Hematopoietic multipotent progenitor cell treated with erythropoietin and hydrocortisone succinate and interleukin-3 and kit ligand, for 17 days (in vitro differentiated cells): Measurements from ENCODE around the gene TPRG1.

ENCODE experiments used
- DNase-seq: peaks from one replicate; pipeline ENCODE4 v3.0.0-alpha.2; 2015; ENCODE audit warnings: low spot score

The TPRG1 gene

GRCh38 chr3:189166321-189166720 is 5.5 kb upstream of the TPRG1 start:
- DNase-seq, result no peak

GRCh38 chr3:189167027-189167766 is 4.6 kb upstream of the TPRG1 start:
- DNase-seq, result no peak

DNA sequence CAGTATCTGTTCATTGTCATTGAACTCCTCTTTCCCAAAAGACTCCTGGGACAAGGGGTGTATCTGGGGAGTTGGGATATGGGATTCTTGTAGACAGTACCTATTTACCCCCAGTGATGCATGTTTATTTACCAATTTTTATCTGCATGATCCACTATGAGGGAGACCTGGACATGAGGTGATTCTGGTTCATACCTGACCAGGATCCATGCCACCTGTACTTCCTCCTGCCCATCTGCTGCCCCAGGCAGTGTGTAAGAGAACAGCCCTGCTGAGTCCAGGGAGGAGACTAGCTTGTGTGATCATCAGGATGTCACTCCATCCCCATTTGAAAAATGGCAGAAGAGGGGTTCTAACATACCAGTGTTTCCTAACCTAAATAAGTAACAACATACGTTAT is 3.1 kb upstream of the TPRG1 start:
- DNase-seq, result no peak

DNA sequence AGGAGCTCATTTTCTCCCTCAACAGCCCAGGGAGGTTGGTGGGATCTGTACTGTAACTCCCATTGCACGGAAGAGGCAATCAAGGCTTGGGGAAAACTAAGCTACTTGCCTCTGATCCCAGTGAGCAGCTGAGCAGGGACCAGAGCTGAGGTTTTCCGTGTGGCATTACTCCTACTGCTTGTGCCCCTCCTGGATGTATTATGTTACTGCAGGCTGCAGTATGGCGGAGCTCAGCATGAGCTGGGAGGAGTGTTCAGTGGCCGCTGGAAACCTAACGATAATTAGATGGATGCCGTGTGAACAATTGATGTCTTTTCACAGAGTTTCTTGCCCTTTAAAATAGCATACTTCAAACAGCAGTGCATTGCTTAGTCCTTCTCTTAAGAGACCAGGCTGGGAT is 2.0 kb upstream of the TPRG1 start:
- no peak for DNase-seq

DNA sequence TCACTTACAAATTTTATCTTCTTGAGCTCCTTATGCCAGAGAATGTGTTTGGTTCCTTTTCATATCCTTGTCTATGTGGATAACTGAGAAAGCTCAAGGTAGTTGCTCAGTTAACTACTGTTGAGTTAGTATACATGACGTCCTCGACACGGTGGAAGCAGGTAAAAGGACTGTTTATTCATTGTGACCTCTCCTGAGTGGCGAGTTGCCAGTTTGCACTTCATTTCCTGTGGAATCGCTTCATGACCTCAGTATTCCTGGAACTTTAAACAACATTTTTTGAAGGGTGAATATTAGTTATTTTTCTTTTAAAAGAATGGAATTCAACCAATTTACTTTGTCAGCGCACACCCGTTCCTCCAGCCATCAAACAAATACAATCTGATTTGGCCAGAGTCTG is 1.2 kb upstream of the TPRG1 start:
- no peak for DNase-seq

DNA sequence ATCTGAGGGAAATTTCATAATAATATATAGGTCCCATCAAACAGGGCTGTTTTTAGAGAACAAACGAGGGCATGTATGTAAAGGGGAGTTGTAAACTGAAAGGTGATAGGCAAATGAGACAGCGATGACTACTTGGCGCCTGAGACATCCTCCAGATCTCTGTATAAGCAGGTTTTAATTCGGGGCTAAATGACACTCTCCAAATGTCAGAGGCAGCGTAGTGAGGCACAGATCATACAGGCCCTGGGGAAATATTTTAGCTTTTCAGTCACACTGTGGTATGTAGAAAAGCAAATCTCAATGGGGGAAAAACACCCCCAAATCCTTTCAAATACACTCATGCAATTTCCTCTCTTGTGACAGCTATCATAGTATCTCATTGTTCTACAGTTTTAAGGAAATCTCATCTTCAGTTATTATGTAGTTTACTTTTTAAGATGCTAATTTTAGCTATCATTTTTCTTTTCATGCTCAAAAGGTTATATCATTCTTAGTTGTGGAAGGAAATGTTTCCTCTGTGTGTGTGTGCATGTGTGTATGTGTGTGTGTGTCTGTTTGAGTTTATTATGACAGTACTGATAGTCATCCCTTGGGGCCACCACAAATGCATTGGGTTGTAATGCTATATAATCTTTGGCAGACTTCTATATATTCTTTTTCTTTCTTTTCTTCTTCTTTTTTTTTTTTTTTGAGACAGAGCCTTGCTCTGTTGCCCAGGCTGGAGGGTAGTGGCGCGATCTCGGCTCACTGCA is 1.1 kb downstream of the TPRG1 start:
- no peak for DNase-seq

- no peak for DNase-seq
Measured at GRCh38 chr3:189184566-189184965, 12.8 kb downstream of the TPRG1 start.

- DNase-seq, result no peak
Measured at GRCh38 chr3:189186101-189186500, 14.3 kb downstream of the TPRG1 start.

DNA sequence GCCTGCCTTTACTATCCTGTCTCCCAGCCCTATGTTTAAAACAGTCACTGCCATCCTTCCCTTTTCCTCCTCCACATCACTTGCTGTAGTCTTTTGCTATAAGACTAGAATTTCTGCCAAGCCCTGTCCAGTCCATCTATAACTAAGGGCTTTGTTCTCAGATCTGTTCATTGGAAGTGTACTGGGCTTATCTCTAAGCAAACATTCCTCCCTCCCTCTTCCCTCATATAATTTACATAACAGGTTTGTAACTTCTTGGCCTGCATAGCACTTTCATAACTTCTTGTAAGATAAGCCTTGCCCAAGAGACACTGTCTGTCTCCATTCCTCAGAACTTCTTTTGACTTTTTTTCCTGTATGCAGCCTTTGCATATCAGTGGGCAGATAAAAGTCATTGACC is 16.7 kb downstream of the TPRG1 start:
- no peak for DNase-seq

DNA sequence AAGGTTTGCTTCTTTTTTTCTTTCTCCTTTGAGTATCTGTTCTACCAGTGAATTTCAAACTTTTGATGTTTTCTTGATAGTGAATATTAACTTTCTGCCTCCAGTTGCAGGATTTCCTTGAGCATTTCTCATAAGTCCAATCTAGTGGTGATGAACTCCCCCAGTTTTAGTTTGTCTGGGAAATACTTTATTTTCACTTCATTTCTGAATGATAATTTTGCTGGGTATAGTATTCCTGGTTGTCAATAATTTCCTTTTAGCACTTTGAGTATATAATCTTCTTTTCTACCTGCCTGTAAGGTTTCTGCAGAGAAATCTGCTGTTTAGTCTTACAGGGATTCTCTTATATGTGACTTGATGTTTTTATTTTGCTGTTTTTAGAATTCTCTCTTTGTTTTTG is 21.0 kb downstream of the TPRG1 start:
- no peak for DNase-seq

GRCh38 chr3:189195302-189195701 is 23.5 kb downstream of the TPRG1 start:
- no peak for DNase-seq

DNA sequence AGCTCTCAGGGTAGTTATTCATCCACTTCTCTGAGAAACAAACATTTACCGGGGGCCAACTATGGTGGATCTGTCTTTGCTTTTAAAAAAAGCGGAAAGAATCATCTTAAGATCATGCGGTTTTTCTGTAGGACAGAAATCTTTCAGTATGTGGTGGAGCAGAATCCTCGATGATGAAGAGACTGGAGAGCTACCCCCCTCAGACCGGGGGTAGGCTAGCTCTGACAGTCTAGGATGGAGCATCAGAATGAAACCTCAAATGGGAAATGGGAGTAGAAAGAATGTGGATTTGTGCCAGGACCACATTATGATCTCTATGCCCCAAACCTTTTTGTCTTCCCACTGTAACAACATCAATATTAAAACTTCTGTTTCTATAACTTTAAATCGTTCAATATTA is 30.3 kb downstream of the TPRG1 start:
- no peak for DNase-seq

GRCh38 chr3:189202583-189202982 is 30.8 kb downstream of the TPRG1 start:
- DNase-seq, result no peak

DNA sequence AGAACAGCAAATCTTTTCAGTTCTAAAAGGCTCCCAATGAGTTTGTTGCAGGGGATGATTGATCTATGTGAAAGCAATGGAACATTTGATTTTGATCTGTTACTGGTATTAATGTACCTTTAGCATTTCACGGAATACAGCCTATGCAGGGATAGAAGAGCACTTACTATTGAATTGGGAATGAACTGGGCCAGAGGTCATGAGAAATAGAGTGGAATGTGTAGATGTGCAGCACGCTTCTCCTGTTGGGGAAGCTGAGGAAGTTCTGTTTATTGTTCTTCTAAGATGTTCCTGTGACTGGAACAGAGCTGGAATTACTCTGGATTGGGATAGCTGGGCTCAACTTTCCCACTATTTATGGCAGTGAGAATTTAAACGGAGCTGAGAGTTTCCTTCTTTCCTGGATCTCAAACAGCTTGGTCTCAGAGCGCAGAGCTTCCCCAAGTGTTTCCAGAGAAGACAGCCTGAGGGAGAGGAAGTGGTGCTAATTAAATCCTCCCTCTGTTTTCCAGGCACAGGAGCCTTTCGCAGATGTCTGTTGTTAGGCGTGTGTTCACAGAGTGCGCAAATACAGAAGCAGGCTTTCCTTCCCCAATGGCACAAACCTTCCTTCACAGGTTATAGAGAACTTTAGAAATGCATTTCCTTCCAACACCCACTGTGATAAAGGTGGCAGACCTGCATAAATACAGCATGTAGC is 32.5 kb downstream of the TPRG1 start:
- no peak for DNase-seq

DNA sequence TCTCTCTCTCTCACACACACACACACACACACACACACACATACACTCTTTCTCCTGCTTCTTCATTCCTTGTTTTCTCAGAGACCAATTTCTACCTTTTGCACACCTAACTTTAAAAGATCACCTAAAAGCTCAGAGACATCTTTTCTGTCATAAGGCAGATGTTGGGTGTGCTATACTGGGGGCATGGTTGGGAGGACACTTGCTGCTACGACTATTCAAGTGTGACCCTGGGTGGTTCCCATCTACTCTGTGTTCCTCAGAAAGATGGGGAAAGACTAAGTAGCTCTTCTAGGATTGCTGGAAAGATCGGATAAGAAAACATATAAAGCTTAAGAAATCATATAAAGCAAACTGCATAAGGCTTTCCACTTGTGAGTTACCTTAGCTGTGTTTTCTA is 33.2 kb downstream of the TPRG1 start:
- DNase-seq, result no peak

DNA sequence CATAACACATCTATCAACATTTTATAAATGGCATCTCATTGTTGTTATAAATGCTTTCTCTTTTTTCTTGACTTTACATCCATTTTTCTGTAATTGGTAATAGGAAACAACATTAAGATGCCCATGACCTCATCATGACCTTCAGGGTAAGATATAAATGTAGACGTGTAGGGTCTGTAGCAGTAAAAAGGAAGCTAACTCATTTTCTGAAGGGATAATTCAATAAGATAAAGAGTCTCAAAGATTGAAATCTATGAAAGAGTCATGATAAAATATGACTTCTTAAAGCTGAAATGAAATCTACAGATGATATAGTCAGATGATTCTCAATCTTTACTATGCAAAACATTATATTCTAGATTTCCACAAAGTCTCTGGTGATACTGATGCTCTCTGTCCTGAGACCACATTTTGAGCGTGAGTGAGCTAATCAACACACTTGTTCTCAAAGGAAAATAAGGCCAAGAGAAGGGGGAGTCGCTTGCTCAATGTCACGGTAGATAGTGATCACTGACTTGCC is 38.5 kb downstream of the TPRG1 start:
- no peak for DNase-seq

DNA sequence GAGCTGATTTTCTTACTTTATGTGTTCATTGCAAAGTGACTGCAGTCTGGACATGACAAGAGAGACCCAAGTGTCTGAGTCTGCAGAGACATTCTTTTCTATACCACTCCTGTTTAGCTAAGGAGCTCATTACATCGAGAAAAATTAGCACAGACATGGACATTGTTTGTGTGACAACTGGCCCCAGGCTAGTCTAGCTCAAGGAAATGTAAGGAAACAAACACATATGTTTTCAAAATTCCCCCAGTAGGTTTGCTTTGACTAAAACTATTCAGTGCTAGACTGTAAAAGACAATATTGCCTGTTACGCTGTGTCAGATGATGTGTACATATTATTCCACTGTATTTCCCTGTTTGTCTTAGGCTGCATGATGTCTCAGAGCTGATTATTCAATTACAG is 40.9 kb downstream of the TPRG1 start:
- no peak for DNase-seq

DNA sequence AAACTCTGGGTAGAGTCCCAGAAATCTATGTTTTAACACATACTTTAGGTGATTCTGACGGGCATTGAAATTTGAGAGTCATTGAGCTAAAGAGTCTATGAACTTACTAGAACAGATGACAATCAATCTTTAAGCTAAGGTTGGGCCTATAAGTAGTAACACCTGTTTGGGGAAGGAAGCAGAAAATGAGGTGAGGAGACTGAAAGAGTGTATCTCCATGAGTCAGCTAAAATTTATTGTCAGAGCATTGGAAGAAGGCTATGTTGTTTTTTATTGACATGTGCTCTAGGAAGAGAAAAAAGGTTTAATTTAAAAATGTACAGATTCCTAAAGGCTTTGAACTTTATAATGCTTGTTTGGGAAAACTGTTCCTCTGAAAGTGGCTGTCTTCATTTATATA is 42.9 kb downstream of the TPRG1 start:
- no peak for DNase-seq

GRCh38 chr3:189222927-189223636 is 51.3 kb downstream of the TPRG1 start:
- no peak for DNase-seq

- no peak for DNase-seq
Measured at GRCh38 chr3:189225431-189225830, 53.7 kb downstream of the TPRG1 start.

DNA sequence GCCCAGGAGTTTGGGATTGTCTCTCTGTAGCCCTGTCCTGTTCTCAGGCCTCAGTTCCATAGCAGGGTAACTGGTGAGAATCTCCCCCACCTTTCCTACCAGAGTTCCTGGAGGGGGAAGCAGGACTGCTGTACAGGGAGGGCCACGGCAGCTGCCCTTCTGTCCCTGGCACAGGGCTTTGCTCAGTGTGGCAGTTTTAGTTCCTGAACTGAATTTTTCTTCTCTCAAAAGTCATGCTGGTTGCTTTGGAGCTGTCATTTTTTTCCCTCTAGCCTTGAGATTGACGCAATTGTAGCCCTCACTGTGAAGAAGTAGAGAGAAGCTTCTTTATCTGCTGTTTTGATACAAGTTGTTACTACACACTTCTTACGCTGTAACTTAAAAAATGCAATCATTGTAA is 55.5 kb downstream of the TPRG1 start:
- DNase-seq, result no peak

GRCh38 chr3:189229196-189229828 is 57.5 kb downstream of the TPRG1 start:
- no peak for DNase-seq
